GM19025 (cell line): ENCODE results near the gene BARX2.

Experiments
- ATAC-seq: cut with Tn5 transposase; IDR thresholded peaks from one replicate; pipeline ENCODE4 v1.9.1; 2021; ENCODE audit warnings: mild to moderate bottlenecking, low read depth, moderate library complexity; ENCODE audit not compliant: unreplicated experiment

BARX2 gene

DNA sequence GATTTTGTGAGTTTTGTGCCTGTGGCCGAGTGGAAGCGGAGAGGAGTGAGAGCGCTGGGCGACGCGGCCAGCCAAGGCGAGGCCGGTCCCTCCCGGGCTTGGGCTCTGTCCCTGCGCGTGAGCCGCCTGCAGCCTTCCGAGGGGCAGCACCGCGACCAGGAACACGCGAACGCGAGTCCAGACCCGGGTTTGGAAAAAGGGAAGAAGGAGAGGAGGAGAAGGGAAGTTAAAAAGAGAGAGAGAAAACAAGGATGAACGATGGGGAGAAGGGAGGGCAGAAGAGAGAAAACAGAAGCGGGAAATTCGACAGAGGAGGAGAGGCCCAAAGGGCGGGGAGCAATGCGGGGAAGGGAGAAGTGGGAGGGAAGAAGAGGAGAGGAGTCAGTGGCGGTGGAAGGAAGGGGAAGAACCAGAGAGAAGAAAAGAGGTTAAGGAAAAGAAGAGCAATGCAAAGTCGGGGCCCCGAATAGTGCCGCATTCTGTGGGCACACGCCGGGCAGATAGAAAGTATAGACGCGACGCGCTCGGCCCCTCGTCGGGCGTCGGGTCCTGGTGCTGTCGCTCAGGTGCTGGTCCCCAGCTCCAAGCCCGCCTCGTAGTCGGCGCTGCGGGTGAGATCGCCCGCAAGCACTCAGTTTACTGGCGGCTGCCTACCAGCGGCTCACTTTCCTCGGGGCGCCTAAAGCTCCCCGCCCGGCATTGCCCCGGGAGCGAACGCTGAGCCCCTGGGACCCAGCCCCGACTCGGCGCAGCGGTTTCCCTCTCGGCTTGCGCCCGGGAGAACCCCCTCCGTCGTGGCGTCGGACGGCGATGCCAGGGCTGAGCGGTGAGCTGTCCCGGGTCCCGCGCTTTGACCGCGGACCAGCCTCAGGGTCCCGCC lies 2.8 kb upstream of the BARX2 start:
- ATAC-seq: no peak

DNA sequence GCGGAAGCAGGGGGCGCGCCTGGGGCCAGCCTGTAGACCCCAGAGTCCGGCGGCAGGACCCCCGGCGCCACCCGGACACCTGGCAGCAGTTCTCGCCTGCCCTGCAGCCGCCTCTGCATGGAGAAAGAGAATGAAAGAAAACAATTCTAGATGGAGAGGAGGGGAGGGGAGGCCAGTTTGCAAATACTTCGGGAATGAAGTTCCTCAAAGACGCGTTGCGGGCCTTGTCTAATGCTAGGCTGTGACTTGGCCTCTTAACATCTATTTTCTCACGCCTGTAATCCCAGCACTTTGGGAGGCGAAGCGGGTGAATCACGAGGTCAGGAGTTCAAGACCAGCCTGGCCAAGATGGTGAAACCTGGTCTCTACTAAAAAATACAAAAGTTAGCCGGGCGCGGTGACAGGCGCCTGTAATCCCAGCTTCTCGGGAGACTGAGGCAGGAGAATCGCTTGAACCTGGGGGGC lies 2.1 kb upstream of the BARX2 start:
- no peak for ATAC-seq

GRCh38 chr11:129374081-129374992 lies 1.3 kb upstream of the BARX2 start:
- no peak for ATAC-seq

GRCh38 chr11:129374993-129375750 lies 476 bp upstream of the BARX2 start:
- ATAC-seq: no peak

DNA sequence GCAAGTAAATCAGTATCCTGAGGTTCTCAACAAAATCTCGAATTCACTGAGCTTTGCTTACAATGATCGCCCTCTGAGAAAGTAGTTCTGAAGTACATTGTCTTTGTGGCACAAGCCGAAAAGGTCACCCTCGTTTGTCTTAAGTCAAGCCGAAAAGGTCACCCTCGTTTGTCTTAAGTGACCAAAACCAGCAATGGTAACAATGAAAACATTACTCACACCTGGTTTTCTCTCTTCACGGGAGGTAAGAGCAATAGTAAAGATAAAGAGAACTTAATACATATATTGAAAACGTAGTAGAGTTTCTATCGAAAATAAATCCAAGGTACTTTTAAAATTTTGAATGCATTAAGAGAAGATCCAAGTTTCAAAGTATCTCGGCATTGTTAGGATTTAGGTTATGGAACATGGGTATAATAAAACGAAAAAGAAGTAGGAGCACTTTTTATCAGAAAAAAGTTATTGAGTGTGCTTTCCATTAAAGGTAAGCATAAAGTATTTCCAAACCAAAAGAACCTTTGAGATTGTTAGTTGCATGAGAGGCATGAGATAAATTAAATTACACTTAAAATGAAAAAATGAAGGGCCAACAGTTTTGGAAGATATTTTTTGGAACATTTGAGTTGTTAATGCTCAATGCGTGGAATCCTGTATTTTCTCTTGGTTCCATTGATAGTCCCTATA lies 1.2 kb downstream of the BARX2 start:
- no peak for ATAC-seq

- no peak for ATAC-seq
These were observed 2.1 kb downstream of the BARX2 start for GRCh38 chr11:129377739-129378138.

GRCh38 chr11:129380413-129380812 lies 4.8 kb downstream of the BARX2 start:
- ATAC-seq: no peak

DNA sequence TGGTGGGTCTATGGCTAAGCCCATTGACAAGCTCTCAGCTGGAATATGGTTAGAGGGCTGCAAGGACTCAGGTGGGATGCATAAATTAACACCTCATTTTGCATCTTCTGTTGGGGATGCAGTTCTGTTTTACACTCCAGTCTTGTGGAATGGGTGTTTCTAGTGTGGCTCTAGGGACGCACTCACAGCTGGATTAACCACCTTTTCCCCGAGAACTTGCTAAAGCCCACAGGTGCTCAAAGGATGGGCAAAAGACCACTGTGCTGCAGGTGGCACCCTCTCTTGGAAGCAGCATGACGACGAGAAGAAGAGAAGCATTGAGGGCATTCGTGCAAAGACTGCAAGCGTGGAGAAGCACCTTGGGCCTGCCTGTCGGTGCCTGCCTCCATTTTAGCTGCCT lies 6.9 kb downstream of the BARX2 start:
- no peak for ATAC-seq

GRCh38 chr11:129383060-129383459 lies 7.4 kb downstream of the BARX2 start:
- no peak for ATAC-seq

- ATAC-seq: no peak
These were observed 7.9 kb downstream of the BARX2 start for GRCh38 chr11:129383502-129383901.

DNA sequence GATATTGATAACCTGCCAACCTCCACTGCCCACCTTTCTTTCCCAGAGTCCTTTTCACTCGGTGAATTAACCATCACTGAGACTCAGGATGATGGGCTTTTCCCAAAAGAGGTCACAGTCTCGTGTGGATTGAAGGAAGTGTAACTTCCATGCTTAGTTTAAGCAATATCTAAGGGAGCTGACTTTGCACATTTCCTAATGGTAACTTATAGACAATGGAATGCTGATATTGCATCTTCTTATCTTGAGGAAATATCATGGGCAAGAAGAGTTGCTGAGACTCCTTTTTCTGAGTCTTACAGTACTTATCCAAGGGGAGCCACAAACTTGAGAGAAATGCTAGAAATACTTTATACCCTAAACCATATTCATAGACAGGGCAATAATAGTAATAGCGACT lies 8.8 kb downstream of the BARX2 start:
- ATAC-seq: no peak

DNA sequence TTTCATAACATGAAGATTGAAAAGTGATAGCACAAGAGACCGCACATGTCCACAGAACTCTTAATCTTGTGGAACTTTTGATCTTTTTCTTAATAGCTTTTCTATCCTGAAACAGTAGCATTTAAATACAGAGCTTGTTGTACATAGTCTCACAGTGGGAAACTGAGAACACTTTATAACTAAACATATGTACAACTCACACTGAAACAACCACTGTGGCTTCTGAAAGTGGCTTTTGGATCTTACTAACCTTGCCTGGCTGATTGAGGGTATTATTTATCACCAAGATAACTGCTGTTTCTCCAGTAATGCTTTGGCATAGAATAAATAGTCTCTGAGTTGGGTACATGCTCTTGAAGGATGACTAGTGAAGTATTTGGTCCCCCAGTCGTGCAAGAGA lies 10.2 kb downstream of the BARX2 start:
- no peak for ATAC-seq

DNA sequence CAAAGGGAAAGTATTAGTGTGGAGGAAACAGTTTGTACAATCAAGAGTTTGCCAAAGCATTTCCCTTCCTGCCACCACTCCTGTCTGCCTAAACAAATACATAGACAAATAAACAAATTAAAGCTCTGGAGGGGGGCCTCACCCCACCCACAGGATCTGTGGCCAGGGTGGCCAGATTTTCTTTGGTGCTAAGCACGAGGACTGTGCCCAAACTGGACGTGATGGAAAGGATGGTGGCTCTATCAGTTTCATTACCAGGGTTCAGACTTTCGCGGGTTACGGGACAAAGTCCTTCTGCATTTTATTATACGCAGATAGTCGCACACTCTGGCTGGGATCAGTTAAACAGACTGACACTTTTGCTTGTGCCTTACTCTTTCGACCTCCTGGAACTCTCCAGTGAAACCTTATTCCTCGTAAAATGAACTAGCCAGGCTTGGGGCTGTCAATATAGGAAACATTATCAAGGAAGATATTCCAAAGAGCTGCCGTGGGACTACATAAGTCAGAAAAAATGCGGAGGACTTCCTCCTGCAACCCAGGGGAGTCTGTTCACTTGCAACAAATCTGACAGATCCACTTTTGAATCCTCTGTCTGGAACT lies 11.2 kb downstream of the BARX2 start:
- ATAC-seq: no peak

- ATAC-seq: no peak
These were observed 11.8 kb downstream of the BARX2 start for GRCh38 chr11:129387434-129387833.

DNA sequence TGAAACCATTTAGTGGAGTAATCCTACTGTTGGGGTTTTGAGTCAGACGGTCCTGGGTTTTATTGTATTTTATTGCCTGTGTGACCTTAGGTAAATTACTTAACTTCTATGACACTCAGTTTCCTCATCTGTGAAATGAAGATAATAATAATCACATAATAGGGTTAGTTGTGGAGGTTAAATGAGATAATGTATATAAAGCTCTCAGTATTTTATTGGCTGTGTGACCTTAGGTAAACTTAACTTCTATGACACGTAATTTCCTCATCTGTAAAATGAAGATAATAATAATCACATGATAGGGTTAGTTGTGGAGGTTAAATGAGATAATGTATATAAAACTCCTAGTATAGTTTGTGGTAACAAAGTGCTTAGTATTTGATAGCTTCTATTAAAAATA lies 13.2 kb downstream of the BARX2 start:
- no peak for ATAC-seq

GRCh38 chr11:129390303-129390821 lies 14.7 kb downstream of the BARX2 start:
- no peak for ATAC-seq

GRCh38 chr11:129391360-129391759 lies 15.7 kb downstream of the BARX2 start:
- no peak for ATAC-seq

DNA sequence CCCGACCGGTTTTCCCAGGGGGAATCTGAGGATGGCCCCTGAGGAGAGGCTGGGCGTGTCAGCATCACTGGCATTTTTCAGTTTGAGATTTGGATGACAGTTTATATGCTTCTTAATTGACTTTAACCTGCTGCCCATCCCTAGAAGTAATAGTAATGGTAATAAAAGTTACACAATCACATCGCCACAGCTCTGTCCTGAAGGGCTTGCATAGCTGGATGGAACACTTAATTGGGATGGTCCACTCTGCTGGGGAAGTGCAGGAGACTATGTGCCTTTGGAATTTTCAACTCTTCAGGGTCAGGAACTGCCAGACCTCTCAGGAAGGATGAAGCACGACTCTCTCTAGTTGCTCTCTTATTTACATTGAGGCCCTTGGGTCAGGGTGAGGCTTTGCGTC lies 16.2 kb downstream of the BARX2 start:
- no peak for ATAC-seq

DNA sequence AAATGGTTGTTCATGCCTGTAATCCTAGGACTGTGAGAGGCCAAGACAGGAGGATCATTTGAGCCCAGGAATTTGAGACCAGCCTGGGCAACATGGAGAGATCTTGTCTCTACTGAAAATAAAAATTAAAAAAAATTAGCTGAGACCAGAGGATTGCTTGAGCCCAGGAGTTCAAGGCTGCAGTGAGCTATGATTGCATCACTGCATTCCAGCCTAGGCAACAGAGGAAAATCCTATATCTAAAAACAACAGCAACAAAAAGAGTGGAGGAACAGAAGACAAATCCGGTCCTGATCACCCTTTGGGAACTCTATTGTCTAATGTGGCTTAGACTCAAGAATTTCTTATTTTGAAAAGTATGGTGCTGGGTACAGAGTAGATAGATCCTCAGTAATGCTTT lies 17.3 kb downstream of the BARX2 start:
- no peak for ATAC-seq
